Right lobe of liver (tissue), 6 donors: ENCODE results near the gene SPNS2. TPM values are rescaled to one million over a fixed set of nuclear protein-coding genes. Genes with fewer than 3 reads are reported as not detected.

ENCODE experiments used
- ATAC-seq, 4 donors: fragments of 200-7000 bp; cut with Tn5 transposase; one replicate each; pipeline ENCODE4 v1.9.1; 2020; ENCODE audit warnings: mild to moderate bottlenecking in 4 of 4, moderate library complexity in 4 of 4
- DNase-seq, 3 donors: peaks; one replicate each; pipeline ENCODE4 v3.0.0-alpha.2; 2020
- H3K27ac ChIP-seq, 3 donors: fragments of 200-600 bp; one replicate each; pipeline ENCODE4 v1.8.0; 2022
- H3K27me3 ChIP-seq, 2 donors: fragments of 200-600 bp; one replicate each; pipeline ENCODE4 v1.8.0; 2022
- H3K36me3 ChIP-seq, 4 donors: fragments of 200-600 bp; sonication (generic) in 1 of 4; one replicate each; pipeline versions ENCODE4 v1.5.1 to v1.8.0; 2017 to 2022; ENCODE audit warnings: control low read depth in 1 of 4
- H3K4me1 ChIP-seq, 4 donors: fragments of 200-600 bp; sonication (generic) in 1 of 4; one replicate each; pipeline versions ENCODE4 v1.5.1 to v1.8.0; 2017 to 2022; ENCODE audit warnings: control low read depth in 1 of 4
- H3K4me3 ChIP-seq, 3 donors: fragments of 200-600 bp; one replicate each; pipeline ENCODE4 v1.8.0; 2022
- H3K9me3 ChIP-seq, 4 donors: fragments of 200-600 bp; sonication (generic) in 1 of 4; one replicate each; pipeline versions ENCODE4 v1.5.1 to v1.8.0; 2017 to 2022; ENCODE audit warnings: control low read depth in 1 of 4
- POLR2A ChIP-seq: fragments of 450-650 bp; IDR thresholded peaks from one replicate; pipeline ENCODE4 v1.6.1; 2017; ENCODE audit warnings: antibody characterized with exemption, mild to moderate bottlenecking
- WGBS: methylation state at CpG from one replicate; pipeline ENCODE4 v1.1.6; 2018; ENCODE audit warnings: low coverage, low lambda C conversion rate; ENCODE audit not compliant: insufficient coverage; ENCODE audit errors: missing lambda C conversion rate; 5-methylcytosine and 5-hydroxymethylcytosine counted together
- intact Hi-C, 2 donors: fragments of 100-400 bp; cut with DNase I; formaldehyde crosslinking; loops; one replicate each; pipeline versions ENCODE4 v1.11.2 to v1.14.1; 2022
- total RNA-seq, 6 experiments: library from RNA; depleted of rRNA in 2 of 6; stranded (reverse); fragments of >200 nt in 2 of 6; fragmentation: NEBNext Ultra II Directional in 3 of 6; extraction: Animal tissue kit (Norgen Biotek cat#: 25700) in 3 of 6; gene quantifications; one replicate each; pipeline versions ENCODE4 v1.1.0 to v1.2.4, GENCODE V29; 2016 to 2023
- TF ChIP-seq, protein P1 (sequence below), 4 donors: fragments of 200-600 bp in 3 of 4; fragments of 450-650 bp in 1 of 4; IDR thresholded peaks; one replicate each; pipeline versions ENCODE4 v1.5.1 to v1.8.0; 2016 to 2022; ENCODE audit warnings: antibody characterized with exemption in 4 of 4, mild to moderate bottlenecking in 2 of 4
- donor health status: DM: no; HTN: yes; CAD: no.
- donor health status: DM: no; HTN: no; CAD: no.
- donor health status: DM: no; HTN: no; CAD: no.
- donor health status: DM: no; HTN: yes; CAD: no.
- donor health status: DM: no; HTN: yes; CAD: no.

The SPNS2 gene
- total RNA-seq, 6 experiments from 2014 or later: 3.0 to 12.4 (median 7.3) TPM

DNA sequence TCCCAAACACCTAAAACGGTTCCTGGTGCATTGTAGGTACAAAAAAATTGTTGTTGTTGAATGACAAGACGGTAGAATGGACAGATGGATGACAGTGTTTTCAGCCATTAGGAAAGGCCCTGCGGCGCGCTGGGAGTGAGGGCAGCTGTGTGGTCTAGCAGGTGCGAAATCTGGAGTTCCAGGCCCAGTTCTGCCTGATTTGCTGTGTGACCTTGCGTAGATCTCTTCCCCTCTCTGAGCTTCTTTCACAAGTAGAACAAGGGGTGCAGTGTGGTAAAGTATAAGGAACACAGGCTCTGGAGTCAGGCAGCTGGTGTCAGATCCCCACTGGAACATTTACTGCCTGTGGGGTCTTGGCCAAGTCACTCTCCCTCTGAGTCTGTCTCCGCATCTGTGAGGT is 25.3 kb downstream of the SPNS2 start:
- no peak for DNase-seq
- WGBS: 76% methylated on average over 7 of the region's 8 CpGs
- no peak overlapping the region for H3K27ac ChIP-seq
- no peak overlapping the region for H3K4me3 ChIP-seq
- H3K4me1 ChIP-seq: no peaks in the 10 kb centered on the region
- no peaks in the 10 kb centered on the region for H3K9me3 ChIP-seq
- TF ChIP-seq, protein P1, sequence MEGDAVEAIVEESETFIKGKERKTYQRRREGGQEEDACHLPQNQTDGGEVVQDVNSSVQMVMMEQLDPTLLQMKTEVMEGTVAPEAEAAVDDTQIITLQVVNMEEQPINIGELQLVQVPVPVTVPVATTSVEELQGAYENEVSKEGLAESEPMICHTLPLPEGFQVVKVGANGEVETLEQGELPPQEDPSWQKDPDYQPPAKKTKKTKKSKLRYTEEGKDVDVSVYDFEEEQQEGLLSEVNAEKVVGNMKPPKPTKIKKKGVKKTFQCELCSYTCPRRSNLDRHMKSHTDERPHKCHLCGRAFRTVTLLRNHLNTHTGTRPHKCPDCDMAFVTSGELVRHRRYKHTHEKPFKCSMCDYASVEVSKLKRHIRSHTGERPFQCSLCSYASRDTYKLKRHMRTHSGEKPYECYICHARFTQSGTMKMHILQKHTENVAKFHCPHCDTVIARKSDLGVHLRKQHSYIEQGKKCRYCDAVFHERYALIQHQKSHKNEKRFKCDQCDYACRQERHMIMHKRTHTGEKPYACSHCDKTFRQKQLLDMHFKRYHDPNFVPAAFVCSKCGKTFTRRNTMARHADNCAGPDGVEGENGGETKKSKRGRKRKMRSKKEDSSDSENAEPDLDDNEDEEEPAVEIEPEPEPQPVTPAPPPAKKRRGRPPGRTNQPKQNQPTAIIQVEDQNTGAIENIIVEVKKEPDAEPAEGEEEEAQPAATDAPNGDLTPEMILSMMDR (IDR thresholded peaks at IDR 0.05): no peak
- no peak for TF ChIP-seq POLR2A
- H3K36me3 ChIP-seq: no peaks in the 10 kb centered on the region
- H3K27me3 ChIP-seq: no peaks in the 10 kb centered on the region
- ATAC-seq: no peak
- intact Hi-C loops: no loop called here

DNA sequence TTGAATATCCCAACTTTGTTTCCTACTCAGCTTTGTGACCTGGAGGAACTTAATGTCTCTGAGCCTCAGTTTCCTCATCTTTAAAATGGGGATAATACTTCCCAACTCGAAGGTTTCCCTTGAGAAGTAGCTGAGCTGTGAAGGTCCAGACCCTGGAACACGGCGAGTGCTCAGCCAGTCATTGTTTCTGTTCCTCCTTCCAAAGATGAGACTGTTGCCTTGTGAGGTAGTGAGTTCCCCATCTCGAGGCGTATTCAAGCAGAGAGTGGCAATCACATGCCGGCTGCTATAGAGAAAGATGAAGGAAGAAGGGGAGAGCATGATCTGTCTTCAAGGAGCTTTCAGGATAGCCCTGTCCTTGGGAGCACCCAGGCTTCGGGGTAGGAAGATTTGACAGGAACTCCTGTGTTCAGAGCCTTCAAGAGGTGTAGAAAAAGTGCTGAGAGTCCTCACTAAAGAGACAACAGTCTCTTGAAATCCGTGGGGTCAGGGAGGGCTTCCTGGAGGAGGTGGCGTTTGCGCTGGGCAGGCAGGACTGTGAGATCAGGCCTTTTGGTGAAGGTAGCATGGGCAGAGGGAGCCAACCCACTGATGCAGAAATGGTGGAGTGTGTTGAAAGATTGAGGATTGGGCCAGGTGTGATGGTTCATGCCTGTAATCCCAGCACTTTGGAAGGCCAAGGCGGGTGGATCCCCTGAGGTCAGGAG is 27.2 kb downstream of the SPNS2 start:
- no peak for TF ChIP-seq POLR2A
- TF ChIP-seq, protein P1 (IDR thresholded peaks at IDR 0.05): no peak
- 77% methylated on average over 10 of the region's 11 CpGs for WGBS
- ATAC-seq: no peak
- no peak for DNase-seq
- Histone ChIP-seq H3K9me3 (no peaks in the 10 kb centered on the region), H3K27ac (no peak overlapping the region), H3K4me3 (no peak overlapping the region), H3K36me3 (no peaks in the 10 kb centered on the region), H3K27me3 (no peaks in the 10 kb centered on the region), H3K4me1 (no peaks in the 10 kb centered on the region)
- intact Hi-C loops: no loop called here

DNA sequence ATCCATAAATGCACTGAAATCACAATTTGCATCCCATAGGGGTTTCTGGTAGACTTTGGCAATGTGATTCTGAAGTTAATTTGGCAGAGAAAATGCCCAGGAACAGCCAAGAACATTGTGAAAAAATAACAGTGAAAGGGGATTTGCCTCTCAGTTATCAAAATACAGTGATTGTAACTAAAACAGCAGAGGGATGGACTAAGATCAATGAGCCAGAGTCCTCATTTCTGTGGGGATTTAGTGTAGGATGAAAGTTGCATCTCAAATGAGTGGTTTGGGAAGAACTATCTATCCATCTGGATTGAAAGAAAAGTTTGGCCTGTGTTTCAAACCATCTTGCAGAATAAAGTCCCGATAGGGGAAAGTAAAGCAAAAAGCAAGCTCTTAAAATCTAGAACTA is 28.5 kb downstream of the SPNS2 start:
- no peaks in the 10 kb centered on the region for H3K4me1 ChIP-seq
- DNase-seq (no peak), ATAC-seq (no peak)
- H3K9me3 ChIP-seq: no peaks in the 10 kb centered on the region
- TF ChIP-seq POLR2A: no peak
- TF ChIP-seq, protein P1 (IDR thresholded peaks at IDR 0.05): no peak
- no peak overlapping the region for H3K27ac ChIP-seq
- no peaks in the 10 kb centered on the region for H3K36me3 ChIP-seq
- no peaks in the 10 kb centered on the region for H3K27me3 ChIP-seq
- intact Hi-C loops: no loop called here
- no peak overlapping the region for H3K4me3 ChIP-seq
- WGBS: 75% methylated on average over 1 of the region's 1 CpG

DNA sequence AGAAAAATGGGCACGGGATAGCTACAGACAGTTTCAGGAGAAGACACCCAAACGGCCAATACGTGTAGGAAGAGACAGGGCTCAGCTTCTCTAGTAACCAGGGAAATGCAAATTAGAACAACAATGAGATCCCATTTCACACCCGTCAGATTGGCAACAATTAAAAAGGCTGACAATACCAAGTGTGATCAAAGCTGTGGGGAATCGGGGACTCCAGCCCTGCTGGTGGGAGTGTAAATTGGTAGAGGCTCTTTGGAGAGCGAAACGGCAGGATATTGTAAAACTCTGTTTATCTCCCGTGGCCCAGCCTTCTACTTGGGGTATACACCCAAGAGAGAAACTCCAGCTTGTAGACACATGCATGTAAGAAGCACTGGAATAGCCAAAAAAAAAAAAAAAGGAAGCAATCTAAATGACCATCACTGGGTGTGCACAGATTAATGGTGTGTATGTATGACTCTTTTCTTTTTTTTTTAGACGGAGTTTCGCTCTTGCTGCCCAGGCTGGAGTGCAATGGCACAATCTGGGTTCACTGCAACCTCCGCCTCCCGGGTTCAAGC is 29.0 kb downstream of the SPNS2 start:
- Histone ChIP-seq H3K27me3 (no peaks in the 10 kb centered on the region), H3K27ac (no peak overlapping the region), H3K4me3 (no peak overlapping the region), H3K4me1 (no peaks in the 10 kb centered on the region), H3K36me3 (no peaks in the 10 kb centered on the region), H3K9me3 (no peaks in the 10 kb centered on the region)
- ATAC-seq (no peak), DNase-seq (no peak)
- TF ChIP-seq POLR2A: no peak
- TF ChIP-seq, protein P1 (IDR thresholded peaks at IDR 0.05): no peak
- WGBS: 84% methylated on average over 12 of the region's 12 CpGs
- intact Hi-C loops: no loop called here
